ENCODE measurements around the gene SKI.

SKI gene

DNA sequence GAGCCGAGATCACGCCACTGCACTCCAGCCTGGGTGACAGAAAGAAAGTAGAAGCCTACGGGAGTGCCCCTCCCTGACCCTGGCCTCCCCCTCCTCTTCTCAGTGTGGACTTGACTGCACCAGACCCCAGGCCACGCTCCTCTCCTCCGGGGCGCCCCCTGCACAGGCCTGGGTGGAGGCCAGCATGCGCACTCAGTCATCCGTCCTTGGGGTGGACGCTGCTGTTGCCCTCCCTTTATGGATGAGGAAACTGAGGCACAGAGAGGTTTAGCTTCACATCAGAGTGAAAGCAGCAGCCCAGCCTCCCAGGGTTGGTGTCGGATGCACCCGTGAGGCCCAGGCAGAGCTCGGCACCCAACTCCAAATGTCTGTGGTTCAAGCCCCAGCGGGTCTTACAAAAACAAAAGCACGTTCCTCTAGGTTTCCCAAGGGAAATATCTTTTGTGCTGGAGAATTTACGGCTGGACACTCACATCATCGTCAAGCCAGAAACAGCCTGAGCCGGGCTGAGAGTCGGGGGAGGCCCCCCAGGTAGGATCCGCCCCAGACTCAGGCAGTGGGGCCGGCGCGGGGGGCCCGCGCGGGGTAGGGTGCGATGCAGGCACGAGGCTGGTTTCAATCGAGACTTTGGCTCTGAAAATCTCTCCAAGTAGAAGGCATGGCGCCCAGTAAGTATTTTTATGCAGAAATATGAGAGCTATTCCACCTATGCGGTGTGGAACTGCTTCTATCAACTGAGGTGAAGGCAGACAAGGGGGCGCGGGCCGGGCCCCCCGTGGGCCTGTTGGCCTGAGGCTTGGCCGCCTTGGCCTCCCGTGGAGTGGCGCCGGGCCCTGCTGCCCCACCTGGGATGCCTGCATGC, 126.6 kb downstream of the SKI start:
- DNase-seq (ENCODE audit: low spot score): no peak

DNA sequence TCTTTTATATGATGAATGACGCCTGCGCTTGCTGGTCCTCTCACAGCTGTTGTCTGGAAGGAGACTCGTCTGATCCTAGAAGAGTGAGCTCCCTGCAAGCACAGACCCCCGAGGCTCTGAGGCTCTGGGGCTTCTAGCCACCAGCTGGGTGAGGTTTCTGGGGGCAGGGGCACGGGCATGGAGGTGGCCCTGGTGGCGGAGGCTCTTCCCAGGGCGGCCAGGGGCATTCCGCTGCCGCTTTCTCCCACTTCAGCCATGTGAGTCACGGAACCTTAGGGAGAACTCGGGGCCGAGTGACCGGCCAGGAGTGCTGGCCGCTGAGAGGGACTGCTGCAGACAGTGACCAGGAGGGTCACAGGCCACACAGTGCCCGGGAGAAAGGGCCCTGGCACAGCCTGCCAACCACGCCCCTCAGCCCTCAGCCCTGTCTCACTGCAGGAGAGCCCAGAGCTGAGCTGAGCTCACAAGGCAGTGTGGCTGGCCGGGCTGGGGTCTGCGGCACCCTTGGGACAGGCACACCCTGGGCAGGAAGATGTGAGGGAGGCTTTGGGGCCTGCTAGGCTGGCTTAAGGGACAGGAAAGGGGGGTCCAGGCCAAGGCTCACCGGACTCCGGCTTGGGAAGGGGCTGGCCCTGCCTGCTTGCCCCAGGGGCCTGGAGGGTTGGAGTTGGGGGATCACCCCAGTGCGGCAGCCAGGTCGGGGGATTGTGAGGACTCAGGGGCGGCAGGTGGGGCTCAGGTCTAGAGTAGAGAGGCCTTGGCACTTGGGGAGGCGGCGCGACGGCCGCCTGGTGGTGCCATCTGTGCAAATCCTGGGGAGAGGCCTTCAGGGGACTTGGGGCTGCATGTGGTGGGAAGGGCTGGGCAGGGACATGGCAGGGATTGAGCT, 127.5 kb downstream of the SKI start:
- no peak for DNase-seq (ENCODE audit: low spot score)

DNA sequence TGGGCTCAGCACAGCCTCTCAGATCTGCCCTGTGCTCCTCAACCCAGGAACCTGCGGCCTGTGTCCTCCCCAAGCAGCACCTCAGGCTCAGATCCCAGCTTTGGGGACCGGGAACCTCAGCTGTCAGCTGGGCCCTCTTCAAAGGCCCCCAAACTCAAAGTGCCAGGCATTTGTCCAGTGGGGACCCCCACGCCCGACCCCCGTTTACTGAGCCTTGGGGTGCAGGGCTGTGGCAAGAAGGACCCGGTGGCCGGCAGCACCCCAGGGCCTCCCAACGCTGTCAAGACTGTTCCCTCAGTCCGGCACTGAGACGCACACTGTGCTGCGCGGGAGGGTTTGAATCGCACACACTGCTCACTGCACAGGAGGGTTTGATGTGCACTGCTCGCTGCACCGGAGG, 128.3 kb downstream of the SKI start:
- no peak for DNase-seq (ENCODE audit: low spot score)

DNA sequence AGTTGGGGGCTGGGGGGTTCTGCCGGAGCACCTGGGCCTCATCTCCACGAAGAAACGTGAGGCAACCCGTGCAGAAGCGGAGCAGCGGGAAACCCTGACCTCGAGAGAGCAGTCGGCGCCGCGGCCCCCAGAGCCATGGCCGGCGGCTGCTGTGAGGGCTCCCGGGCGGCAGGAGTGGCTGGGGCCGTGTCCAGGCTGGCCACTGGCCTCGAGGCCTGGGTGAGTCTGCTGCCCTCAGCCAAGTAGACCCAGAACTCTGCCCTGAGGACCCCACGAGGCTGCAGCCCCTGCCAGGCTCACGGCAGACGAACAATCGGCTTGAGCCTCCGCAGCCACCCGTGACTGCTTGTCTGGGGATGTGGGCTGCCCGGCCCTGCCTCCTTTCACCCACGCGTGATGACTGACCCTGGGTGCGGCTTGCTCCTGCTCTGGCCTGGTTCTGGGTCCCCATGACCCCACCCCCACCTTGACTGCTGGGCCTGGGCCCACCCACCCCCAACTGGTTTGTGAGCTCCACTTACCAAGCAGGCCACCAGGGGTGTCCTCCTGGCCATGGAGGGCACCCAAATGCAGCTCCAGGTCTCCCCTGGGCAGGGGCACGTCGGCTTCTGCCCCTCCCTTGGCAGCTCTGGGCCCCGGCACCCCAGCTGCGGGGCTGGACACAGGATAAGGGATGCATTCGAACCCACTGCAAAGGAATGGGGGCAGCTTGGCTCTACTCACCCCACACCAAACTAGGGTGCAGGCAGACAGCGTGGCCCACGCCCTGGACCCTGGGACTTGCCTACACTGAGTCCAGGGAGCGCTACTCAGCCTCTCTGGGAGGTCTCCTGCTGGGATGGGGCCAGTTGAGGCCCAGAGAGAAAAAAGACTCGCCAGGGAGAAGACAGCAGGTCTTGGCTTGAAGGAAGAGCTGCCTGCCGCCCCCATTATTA, 129.1 kb downstream of the SKI start:
- DNase-seq (ENCODE audit: low spot score): no peak

DNA sequence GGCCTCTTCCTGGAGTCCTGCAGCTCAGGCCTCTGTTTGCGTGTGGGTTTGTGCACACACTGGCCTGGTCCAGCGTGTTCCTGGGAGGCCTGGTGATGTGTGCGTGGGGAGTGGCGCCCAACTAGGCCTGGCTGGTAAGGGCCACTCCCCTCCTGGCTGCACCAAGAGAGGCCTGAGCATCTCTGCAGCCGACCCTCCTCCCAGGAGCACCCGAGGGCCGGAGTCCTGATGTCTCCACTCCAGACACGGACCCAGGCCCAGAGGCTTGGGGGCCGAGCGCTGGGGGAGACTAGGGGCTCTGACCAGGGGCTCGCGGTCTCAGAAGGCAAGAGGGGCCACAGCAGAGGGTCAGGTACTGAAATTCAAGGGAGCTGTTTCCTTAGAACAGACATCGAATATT, 130.0 kb downstream of the SKI start:
- DNase-seq (ENCODE audit: low spot score): no peak

DNA sequence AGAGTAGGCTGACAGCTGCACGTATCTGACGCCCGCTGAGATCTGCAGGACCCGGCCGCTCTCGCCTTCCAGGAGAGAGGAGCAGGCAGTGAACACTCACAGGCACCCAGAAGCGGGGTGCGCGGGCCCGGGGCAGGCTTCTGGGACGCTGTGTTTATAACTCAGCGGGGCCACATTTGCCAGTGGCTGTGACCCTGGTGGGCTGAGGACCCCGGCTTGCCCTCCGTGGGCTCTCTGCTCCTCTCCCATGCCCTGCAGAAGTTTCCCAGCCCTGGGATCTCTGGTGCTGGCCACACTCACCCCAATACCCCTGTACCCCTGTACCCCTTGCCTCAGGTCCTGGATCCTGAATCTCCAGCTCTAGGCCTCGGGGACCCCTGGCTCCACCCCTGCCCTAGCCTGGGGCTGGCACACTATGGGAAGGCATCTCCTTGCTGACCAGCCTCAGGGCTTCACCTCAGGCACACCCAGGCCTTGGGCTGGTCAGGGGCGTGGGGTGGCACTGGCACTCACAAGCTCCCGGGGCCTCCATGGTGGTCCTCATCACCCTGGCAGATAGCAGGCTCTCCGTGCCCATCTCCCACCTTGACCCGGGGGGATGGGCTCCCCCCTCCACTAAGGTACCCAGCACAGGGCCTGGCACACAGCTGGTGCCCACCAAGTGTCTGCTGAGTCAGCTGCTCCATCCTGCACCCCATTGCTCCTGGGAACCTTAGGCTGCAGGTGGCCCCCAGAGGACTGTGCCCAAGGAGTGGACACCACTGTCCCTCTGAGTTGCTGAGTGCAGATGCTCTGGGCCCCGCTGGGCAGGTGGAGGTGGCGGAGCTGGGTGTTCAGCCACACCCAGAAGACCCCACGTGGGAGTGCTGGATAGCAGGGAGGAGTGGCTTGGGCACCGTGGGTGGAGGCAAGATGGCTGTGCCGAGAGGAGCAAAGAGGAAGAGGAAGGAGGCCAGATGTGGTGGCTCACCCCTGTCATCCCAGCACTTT, 130.8 kb downstream of the SKI start:
- no peak for DNase-seq (ENCODE audit: low spot score)
